T-helper 1 cell treated with Interleukin-12 subunit alpha and Interleukin-12 subunit beta and Interleukin-4 antibody, amounts not matched to agents 30 μg/mL and 1 μg/mL, for 36 hours (primary cell): ENCODE data around the gene GRIP1.

Experiments used
- H3K27ac Mint-ChIP-seq: one replicate; pipeline ENCODE4 v1.8.0; 2021; ENCODE audit warnings: mild to moderate bottlenecking, mixed read lengths
- H3K27me3 Mint-ChIP-seq: one replicate; pipeline ENCODE4 v1.8.0; 2021; ENCODE audit warnings: low read depth, mixed read lengths
- H3K36me3 Mint-ChIP-seq: one replicate; pipeline ENCODE4 v1.8.0; 2021; ENCODE audit warnings: low read depth, mixed read lengths
- H3K4me1 Mint-ChIP-seq: one replicate; pipeline ENCODE4 v1.8.0; 2021; ENCODE audit warnings: low read depth, mixed read lengths
- H3K4me3 Mint-ChIP-seq: one replicate; pipeline ENCODE4 v1.8.0; 2021; ENCODE audit warnings: mild to moderate bottlenecking, moderate library complexity, mixed read lengths
- H3K9me3 Mint-ChIP-seq: one replicate; pipeline ENCODE4 v1.8.0; 2021; ENCODE audit warnings: mixed read lengths

GRIP1 gene

GRCh38 chr12:66707002-66707697, 28.3 kb upstream of the GRIP1 start:
- no peaks in the 10 kb centered on the region for H3K36me3 Mint-ChIP-seq
- H3K9me3 Mint-ChIP-seq: no peaks in the 10 kb centered on the region
- H3K27me3 Mint-ChIP-seq: peaks cover 36% of the 10 kb centered on the region
- H3K4me1 Mint-ChIP-seq: peaks cover 9% of the 10 kb centered on the region
- H3K4me3 Mint-ChIP-seq: no peak overlapping the region
- H3K27ac Mint-ChIP-seq: no peak overlapping the region

GRCh38 chr12:66699738-66700482, 21.0 kb upstream of the GRIP1 start:
- Mint-ChIP-seq H3K27ac (no peak overlapping the region), H3K9me3 (no peaks in the 10 kb centered on the region), H3K36me3 (no peaks in the 10 kb centered on the region), H3K4me1 (no peaks in the 10 kb centered on the region), H3K4me3 (no peak overlapping the region), H3K27me3 (peaks cover 35% of the 10 kb centered on the region)

- H3K36me3 Mint-ChIP-seq: no peaks in the 10 kb centered on the region
- no peak overlapping the region for H3K27ac Mint-ChIP-seq
- peaks cover 36% of the 10 kb centered on the region for H3K27me3 Mint-ChIP-seq
- H3K9me3 Mint-ChIP-seq: no peaks in the 10 kb centered on the region
- no peaks in the 10 kb centered on the region for H3K4me1 Mint-ChIP-seq
- no peak overlapping the region for H3K4me3 Mint-ChIP-seq
Observed at GRCh38 chr12:66698558-66698957, 19.7 kb upstream of the GRIP1 start.

GRCh38 chr12:66697404-66697803, 18.5 kb upstream of the GRIP1 start:
- H3K27me3 Mint-ChIP-seq: peaks cover 24% of the 10 kb centered on the region
- no peak overlapping the region for H3K4me3 Mint-ChIP-seq
- H3K36me3 Mint-ChIP-seq: no peaks in the 10 kb centered on the region
- no peaks in the 10 kb centered on the region for H3K4me1 Mint-ChIP-seq
- no peaks in the 10 kb centered on the region for H3K9me3 Mint-ChIP-seq
- H3K27ac Mint-ChIP-seq: no peak overlapping the region

- no peaks in the 10 kb centered on the region for H3K36me3 Mint-ChIP-seq
- H3K27me3 Mint-ChIP-seq: peaks cover 21% of the 10 kb centered on the region
- no peak overlapping the region for H3K27ac Mint-ChIP-seq
- no peaks in the 10 kb centered on the region for H3K4me1 Mint-ChIP-seq
- H3K4me3 Mint-ChIP-seq: no peak overlapping the region
- no peaks in the 10 kb centered on the region for H3K9me3 Mint-ChIP-seq
Observed at GRCh38 chr12:66694666-66695613, 16.1 kb upstream of the GRIP1 start.

- H3K4me3 Mint-ChIP-seq: no peak overlapping the region
- no peaks in the 10 kb centered on the region for H3K36me3 Mint-ChIP-seq
- H3K27me3 Mint-ChIP-seq: peaks cover 17% of the 10 kb centered on the region
- no peaks in the 10 kb centered on the region for H3K4me1 Mint-ChIP-seq
- H3K9me3 Mint-ChIP-seq: no peaks in the 10 kb centered on the region
- no peak overlapping the region for H3K27ac Mint-ChIP-seq
Observed at GRCh38 chr12:66693901-66694513, 15.1 kb upstream of the GRIP1 start.

DNA sequence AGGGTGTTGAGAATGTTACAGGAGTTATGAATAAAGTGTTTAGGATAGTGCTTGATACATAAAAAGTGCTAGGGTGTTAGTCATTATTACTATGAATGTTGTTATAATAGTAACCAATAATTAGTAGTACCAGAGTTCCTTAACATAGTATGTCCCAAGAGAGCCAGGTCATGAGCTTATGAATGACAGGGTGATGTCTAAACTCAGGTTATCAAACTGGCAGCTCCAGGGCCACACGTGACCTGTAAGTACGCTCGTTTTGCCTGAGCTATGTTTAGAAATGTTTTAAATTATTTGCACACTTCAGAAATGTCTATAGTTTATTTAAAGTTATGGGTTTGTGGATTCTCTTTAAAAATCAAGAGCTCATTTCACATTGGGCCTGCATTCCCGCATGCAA, 14.1 kb upstream of the GRIP1 start:
- Mint-ChIP-seq H3K27me3 (peaks cover 22% of the 10 kb centered on the region), H3K9me3 (no peaks in the 10 kb centered on the region), H3K27ac (no peak overlapping the region), H3K36me3 (no peaks in the 10 kb centered on the region), H3K4me1 (no peaks in the 10 kb centered on the region), H3K4me3 (no peak overlapping the region)

DNA sequence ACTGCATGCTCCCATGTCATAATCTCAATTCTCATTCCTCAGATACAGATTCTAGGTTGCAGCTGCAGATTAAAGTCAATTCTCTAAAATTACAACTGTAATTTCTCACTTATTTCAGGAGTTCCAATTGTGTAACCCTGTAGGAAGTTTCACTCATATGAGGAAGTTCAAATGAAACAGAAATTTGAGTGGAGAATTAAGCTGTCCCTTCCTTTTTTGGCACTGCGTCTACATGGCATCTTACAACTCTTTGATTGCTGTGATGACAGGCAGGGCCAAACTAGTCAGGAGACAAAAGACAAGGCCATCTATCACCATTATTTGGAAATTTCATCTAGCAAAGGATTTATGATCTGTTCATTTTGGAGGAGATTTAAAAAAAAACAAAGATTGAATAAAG, 13.3 kb upstream of the GRIP1 start:
- Mint-ChIP-seq H3K9me3 (no peaks in the 10 kb centered on the region), H3K27me3 (peaks cover 18% of the 10 kb centered on the region), H3K36me3 (no peaks in the 10 kb centered on the region), H3K27ac (no peak overlapping the region), H3K4me3 (no peak overlapping the region), H3K4me1 (no peaks in the 10 kb centered on the region)

DNA sequence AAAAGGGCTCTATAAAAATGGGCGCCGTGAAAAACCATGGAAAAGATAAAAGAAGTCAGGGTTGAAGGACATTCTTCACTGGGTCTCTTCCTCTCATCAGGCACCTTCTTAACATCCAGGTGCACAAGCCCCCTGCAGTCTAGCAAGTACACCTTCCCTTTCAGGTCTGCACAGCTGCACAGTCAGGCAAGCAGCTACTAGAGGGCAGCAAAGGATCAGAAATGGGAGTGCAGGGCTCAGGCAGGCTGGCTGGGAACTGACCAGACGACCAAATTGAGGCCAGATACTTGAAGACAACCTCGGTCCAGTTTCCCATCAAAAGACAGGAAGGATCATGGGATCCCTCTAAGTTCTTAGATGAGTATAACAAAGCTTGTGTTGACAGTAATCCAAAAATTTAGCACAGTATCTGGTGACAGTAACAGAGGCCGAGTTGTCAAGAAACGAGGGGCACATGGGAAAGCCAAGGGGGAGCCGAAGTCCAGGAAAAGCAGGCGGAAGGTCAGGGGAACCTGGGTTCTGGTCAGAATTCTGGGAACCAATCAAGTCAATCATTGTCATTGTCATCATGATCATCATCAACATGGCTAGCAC, 10.1 kb upstream of the GRIP1 start:
- H3K9me3 Mint-ChIP-seq: no peaks in the 10 kb centered on the region
- H3K4me1 Mint-ChIP-seq: no peaks in the 10 kb centered on the region
- H3K27me3 Mint-ChIP-seq: peaks cover 10% of the 10 kb centered on the region
- H3K4me3 Mint-ChIP-seq: no peak overlapping the region
- H3K27ac Mint-ChIP-seq: no peak overlapping the region
- no peaks in the 10 kb centered on the region for H3K36me3 Mint-ChIP-seq

GRCh38 chr12:66684222-66684621, 5.3 kb upstream of the GRIP1 start:
- Mint-ChIP-seq H3K4me1 (no peaks in the 10 kb centered on the region), H3K27ac (no peak overlapping the region), H3K27me3 (peaks cover 25% of the 10 kb centered on the region), H3K9me3 (no peaks in the 10 kb centered on the region), H3K4me3 (no peak overlapping the region), H3K36me3 (no peaks in the 10 kb centered on the region)

GRCh38 chr12:66683822-66684221, 4.9 kb upstream of the GRIP1 start:
- no peak overlapping the region for H3K27ac Mint-ChIP-seq

GRCh38 chr12:66683073-66683472, 4.2 kb upstream of the GRIP1 start:
- Mint-ChIP-seq H3K9me3 (no peaks in the 10 kb centered on the region), H3K4me1 (no peaks in the 10 kb centered on the region), H3K27ac (no peak overlapping the region), H3K4me3 (no peak overlapping the region), H3K27me3 (peaks cover 19% of the 10 kb centered on the region), H3K36me3 (no peaks in the 10 kb centered on the region)

More at GRCh38 chr12:66683822-66684221, 4.9 kb upstream of the GRIP1 start:
- Mint-ChIP-seq H3K4me1 (no peaks in the 10 kb centered on the region), H3K36me3 (no peaks in the 10 kb centered on the region), H3K9me3 (no peaks in the 10 kb centered on the region), H3K27me3 (peaks cover 21% of the 10 kb centered on the region), H3K4me3 (no peak overlapping the region)

DNA sequence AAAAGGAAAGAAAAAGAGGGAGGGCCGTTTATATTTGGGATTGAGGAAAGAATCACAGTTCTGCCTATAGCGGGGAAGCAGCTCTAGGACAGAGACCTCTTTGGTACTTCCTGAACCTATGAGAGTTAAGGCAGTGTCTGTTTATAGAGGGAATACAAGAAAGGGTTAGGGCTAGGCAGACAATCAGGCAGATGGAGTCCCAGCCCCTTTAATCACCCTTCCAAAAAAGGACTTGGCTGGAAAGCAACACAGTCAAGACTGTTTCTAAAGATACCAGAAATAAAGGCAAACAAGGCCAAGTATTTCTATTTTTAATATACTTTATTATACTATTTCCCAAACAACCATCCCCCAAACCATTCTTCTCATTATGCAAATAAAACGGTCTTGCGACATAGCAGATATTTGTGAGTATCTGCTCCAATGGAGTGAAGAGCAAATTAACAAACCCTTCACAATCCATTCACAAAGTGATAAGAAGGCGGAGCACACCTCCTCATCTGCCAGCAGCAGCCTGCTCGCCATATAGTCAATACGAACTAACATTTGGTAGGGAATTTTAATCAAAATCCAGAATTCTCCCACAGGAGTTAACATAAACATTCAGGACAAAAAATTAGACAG, 697 bp upstream of the GRIP1 start:
- Mint-ChIP-seq H3K27ac (no peak overlapping the region), H3K9me3 (no peaks in the 10 kb centered on the region), H3K27me3 (peaks cover 25% of the 10 kb centered on the region), H3K4me1 (no peaks in the 10 kb centered on the region), H3K4me3 (no peak overlapping the region), H3K36me3 (no peaks in the 10 kb centered on the region)
